HG02642 (cell line): ENCODE results near the gene PTPRF.

Experiments
- ATAC-seq: cut with Tn5 transposase; IDR thresholded peaks from one replicate; pipeline ENCODE4 v1.9.1; 2021; ENCODE audit warnings: mild to moderate bottlenecking; ENCODE audit not compliant: unreplicated experiment, poor library complexity

PTPRF gene

DNA sequence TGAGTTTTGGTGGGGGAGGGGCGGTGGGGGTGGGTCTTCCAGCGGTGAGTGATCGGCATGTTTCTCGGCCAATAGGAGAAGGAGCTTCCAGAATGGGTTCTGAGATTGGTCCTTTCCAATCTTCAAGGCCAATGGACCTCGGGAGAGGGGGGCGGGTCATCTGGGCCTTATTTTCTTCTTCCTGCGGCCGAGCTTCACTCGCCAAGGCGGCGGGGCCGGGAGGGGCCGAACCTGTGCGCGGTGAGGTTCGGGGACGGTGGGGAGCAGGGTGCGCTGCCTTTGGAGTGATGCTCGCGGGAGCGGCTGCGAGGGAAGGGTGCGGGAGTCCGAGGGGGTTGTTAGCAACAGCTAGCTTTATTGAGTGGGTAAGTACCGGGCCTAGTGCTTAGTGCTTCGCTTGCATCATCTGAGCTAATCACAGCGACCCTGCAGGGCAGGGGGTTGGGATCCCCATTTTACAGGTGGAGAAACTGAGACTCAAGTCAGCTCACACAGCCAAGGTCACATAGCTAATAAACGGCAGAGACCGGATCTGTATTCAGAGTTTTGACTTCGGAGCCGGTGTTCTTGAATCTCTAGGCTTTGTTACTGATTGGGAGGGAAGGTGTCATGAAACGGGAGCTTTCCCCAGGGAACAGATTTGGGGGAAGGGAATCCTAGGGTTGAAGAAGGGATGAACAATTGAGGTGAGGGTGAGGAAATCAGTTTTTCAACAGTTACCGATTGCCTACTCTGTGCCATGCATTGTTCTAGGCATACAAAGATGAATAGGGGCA lies 119.8 kb downstream of the PTPRF start:
- peak; percentile 71 for ATAC-seq

DNA sequence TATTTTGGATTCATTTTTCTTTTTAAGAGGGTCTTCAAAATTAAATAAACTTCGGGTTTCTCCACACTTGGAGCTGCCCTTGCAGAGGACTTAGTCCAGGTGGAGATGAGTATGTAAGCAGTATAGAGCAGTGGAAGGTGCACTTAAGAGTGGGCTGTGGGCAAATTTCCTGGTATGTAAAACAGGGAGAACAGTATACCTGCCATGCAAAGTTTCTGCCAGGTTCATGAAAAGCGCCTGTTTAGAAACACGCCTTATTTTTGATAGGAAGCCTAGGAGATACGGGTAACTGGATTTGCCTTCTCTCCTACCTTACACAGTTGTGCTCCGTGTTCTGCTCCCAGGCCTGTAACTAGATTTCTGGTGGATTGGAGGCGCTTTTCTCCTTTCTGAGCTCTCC lies 120.5 kb downstream of the PTPRF start:
- no peak for ATAC-seq

- no peak for ATAC-seq
Observed at GRCh38 chr1:43651902-43652301, 121.2 kb downstream of the PTPRF start.

- no peak for ATAC-seq
Observed at GRCh38 chr1:43653339-43653738, 122.7 kb downstream of the PTPRF start.

GRCh38 chr1:43653893-43654292 lies 123.2 kb downstream of the PTPRF start:
- no peak for ATAC-seq

DNA sequence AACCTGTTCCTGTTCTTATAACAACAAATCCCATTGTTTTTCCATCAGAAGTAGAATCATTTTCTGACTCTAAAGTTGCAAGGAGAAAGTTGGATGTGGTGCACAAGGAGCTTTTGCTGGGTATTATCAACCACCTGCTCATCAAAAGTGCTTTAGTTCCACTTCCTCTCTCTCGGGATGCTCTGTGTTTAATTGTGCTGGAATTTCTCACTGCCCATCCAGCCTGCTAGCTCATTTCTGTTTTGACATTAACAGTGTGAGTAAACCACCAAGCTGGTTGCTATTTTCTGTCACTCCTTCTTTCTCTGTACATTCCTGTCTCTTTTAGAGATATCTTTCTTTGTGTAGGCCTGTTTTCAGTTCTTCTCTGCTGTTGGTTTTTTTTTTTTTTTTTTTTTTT lies 125.3 kb downstream of the PTPRF start:
- ATAC-seq: no peak

GRCh38 chr1:43659212-43660166 lies 128.8 kb downstream of the PTPRF start:
- ATAC-seq: no peak

DNA sequence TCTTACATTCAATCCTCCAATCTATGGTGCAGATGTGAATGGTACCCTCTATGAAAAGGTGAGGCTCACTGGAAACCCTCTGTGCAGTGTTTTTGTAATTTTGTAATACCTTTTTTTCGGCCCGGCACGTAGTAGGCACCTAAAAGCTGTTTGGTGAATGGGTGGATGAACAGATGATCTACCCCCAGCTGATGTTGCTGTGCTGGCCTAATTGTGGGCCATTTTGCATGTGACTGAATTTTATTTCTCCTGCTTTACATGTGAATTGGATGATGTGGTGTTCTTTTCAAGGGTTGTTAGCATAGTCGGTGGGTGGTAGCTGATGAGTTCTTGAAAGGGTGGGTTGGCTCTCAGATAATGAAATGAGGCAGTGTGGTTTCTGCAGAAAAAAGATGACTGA lies 129.7 kb downstream of the PTPRF start:
- no peak for ATAC-seq

GRCh38 chr1:43664369-43664768 lies 133.7 kb downstream of the PTPRF start:
- ATAC-seq: no peak

GRCh38 chr1:43666608-43667007 lies 135.9 kb downstream of the PTPRF start:
- ATAC-seq: no peak

GRCh38 chr1:43668956-43669355 lies 138.3 kb downstream of the PTPRF start:
- ATAC-seq: no peak

DNA sequence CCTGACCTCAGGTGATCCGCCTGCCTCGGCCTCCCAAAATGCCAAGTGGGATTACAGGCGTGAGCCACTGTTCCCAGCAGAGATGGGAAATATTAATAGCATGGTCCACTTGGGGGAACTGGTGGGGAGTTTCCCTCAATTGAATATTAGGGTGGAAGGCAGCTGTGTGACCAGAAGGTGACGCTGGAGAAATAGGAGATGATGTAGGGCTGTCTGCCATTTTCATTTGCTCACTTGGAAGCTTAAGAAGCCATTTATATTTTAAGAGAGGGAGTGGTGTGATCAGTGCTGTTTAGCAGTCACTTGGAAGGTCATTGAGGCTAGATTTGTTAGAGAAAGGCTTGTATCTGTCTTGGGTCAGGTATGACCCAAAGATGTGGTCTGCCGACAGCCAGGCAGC lies 139.2 kb downstream of the PTPRF start:
- no peak for ATAC-seq

DNA sequence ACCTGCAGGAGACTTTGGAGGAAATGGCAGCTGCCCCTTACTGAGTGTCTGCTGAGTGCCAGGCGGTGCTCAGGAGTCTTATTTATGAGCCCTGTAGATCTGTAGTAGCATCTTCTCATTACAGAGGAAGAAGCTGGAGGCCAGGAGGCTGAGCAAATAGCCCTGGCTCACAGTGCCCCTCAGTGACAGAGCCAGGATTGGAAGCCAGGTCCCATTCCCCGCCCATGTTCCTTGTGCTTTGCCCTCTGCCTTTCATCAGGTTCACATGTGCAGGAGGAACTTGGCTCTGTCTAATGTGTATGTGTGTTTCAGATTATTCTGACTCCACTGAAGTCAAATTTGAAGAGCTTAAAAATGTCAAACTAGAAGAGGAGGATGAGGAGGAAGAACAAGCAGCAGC lies 140.5 kb downstream of the PTPRF start:
- ATAC-seq: no peak

DNA sequence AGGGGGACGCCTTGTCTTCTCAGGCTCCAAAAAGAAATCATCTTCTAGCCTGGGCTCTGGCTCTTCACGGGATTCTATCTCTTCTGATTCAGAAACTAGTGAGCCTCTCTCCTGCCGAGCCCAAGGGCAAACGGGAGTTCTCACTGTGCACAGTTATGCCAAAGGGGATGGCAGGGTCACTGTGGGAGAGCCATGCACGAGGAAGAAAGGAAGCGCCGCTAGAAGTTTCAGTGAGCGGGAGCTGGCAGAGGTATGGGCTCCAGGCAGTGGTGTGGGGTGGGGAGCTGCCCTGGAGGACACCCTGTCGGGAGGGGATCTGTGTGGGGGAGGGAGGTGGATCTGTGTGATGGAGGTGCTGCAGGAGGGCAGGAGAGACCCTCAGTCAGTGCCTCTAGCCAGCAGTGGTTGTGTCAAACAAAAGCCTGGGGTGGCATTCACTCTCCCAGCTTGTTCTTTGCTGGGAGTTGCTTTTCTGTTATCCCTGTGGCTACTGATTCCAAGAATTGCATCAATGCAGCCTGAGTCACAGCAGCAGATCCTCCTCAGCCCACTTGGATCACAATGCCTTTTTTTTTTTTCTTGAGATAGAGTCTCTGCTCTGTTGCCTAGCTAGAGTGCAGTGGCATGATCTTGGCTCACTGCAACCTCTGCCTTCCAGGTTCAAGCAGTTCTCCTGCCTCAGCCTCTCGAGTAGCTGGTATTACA lies 141.1 kb downstream of the PTPRF start:
- ATAC-seq: no peak

- no peak for ATAC-seq
Observed at GRCh38 chr1:43673261-43673660, 142.6 kb downstream of the PTPRF start.
